SJCRH30 (cell line): ENCODE measurements around the gene ZBTB22. TPM values are rescaled to one million over a fixed set of nuclear protein-coding genes. Genes with fewer than 3 reads are reported as not detected.
"Not testable (repeated sequence)": the region's sequence is repeated elsewhere in the genome, so short reads cannot be mapped to it uniquely, and the experiment has no call there.

Source experiments
- DNase-seq, 2 experiments: peaks; one replicate each; pipeline ENCODE4 v3.0.0-alpha.2; 2015 to 2020
- H3K27ac ChIP-seq: fragments of 250-450 bp; sonication (Bioruptor Pico); 2 replicates; pipeline ENCODE4 v1.5.1; 2020; ENCODE audit warnings: mild to moderate bottlenecking, moderate library complexity
- H3K27me3 ChIP-seq: fragments of 250-450 bp; sonication (Bioruptor Pico); 2 replicates; pipeline ENCODE4 v1.5.1; 2020; ENCODE audit warnings: mild to moderate bottlenecking, moderate library complexity
- H3K36me3 ChIP-seq: fragments of 250-450 bp; sonication (Bioruptor Pico); 2 replicates; pipeline ENCODE4 v1.5.1; 2020; ENCODE audit warnings: mild to moderate bottlenecking, moderate library complexity
- H3K4me1 ChIP-seq: fragments of 250-450 bp; sonication (Bioruptor Pico); 2 replicates; pipeline ENCODE4 v1.5.1; 2020; ENCODE audit warnings: mild to moderate bottlenecking, moderate library complexity
- H3K4me3 ChIP-seq: fragments of 250-450 bp; sonication (Bioruptor Pico); 2 replicates; pipeline ENCODE4 v1.5.1; 2020; ENCODE audit warnings: mild to moderate bottlenecking, moderate library complexity
- H3K9me3 ChIP-seq: fragments of 250-450 bp; sonication (Bioruptor Pico); replicated peaks from 2 replicates; pipeline ENCODE4 v1.5.1; 2020; ENCODE audit warnings: mild to moderate bottlenecking, moderate library complexity
- total RNA-seq: library from RNA; depleted of rRNA; stranded (reverse); fragments of >200 nt; shearing (Covaris generic); gene quantifications from 2 replicates; pipeline ENCODE4 v1.2.3, GENCODE V29; 2014

The ZBTB22 gene
- total RNA-seq, 1 experiment from 2014 or later: 9.6 TPM

- Histone ChIP-seq H3K36me3 (no peaks in the 10 kb centered on the region), H3K4me1 (no peaks in the 10 kb centered on the region)
- no peak for DNase-seq
Observed at GRCh38 chr6:33343953-33344611, 26.5 kb upstream of the ZBTB22 start.

GRCh38 chr6:33343606-33343952 is 26.0 kb upstream of the ZBTB22 start:
- DNase-seq, H3K36me3 ChIP-seq, H3K27ac ChIP-seq, H3K4me3 ChIP-seq, H3K9me3 ChIP-seq, H3K4me1 ChIP-seq: not testable (repeated sequence)
- H3K27me3 ChIP-seq: peaks cover 12% of the 10 kb centered on the region; the same call in 1 of the 2 replicates

More at GRCh38 chr6:33343953-33344611, 26.5 kb upstream of the ZBTB22 start:
- Histone ChIP-seq H3K4me3 (no peak overlapping the region), H3K9me3 (no peaks in the 10 kb centered on the region), H3K27ac (no peak overlapping the region), H3K27me3 (peaks cover 12% of the 10 kb centered on the region; the same call in 1 of the 2 replicates)

GRCh38 chr6:33339193-33339592 is 21.6 kb upstream of the ZBTB22 start:
- peaks cover under 1% of the 10 kb centered on the region; the same call in 1 of the 2 replicates for H3K27me3 ChIP-seq
- H3K36me3 ChIP-seq: no peaks in the 10 kb centered on the region
- H3K4me3 ChIP-seq: no peak overlapping the region
- DNase-seq: no peak
- H3K27ac ChIP-seq: no peak overlapping the region
- H3K9me3 ChIP-seq: no peaks in the 10 kb centered on the region
- no peaks in the 10 kb centered on the region for H3K4me1 ChIP-seq

GRCh38 chr6:33336495-33336894 is 19.0 kb upstream of the ZBTB22 start:
- H3K27me3 ChIP-seq: no peaks in the 10 kb centered on the region
- DNase-seq: no peak
- no peak overlapping the region for H3K4me3 ChIP-seq
- H3K27ac ChIP-seq: no peak overlapping the region
- no peaks in the 10 kb centered on the region for H3K9me3 ChIP-seq
- H3K36me3 ChIP-seq: no peaks in the 10 kb centered on the region
- no peaks in the 10 kb centered on the region for H3K4me1 ChIP-seq

GRCh38 chr6:33335916-33336315 is 18.4 kb upstream of the ZBTB22 start:
- Histone ChIP-seq H3K4me1 (no peaks in the 10 kb centered on the region), H3K27me3 (no peaks in the 10 kb centered on the region), H3K27ac (no peak overlapping the region), H3K36me3 (no peaks in the 10 kb centered on the region), H3K9me3 (no peaks in the 10 kb centered on the region), H3K4me3 (no peak overlapping the region)
- DNase-seq: no peak

- Histone ChIP-seq H3K27ac (no peak overlapping the region), H3K9me3 (no peaks in the 10 kb centered on the region), H3K4me1 (no peaks in the 10 kb centered on the region), H3K4me3 (no peak overlapping the region), H3K36me3 (no peaks in the 10 kb centered on the region), H3K27me3 (no peaks in the 10 kb centered on the region)
- no peak for DNase-seq
Observed at GRCh38 chr6:33333666-33334065, 16.1 kb upstream of the ZBTB22 start.

GRCh38 chr6:33330736-33331135 is 13.2 kb upstream of the ZBTB22 start:
- no peaks in the 10 kb centered on the region for H3K27me3 ChIP-seq
- no peaks in the 10 kb centered on the region for H3K4me1 ChIP-seq

GRCh38 chr6:33329058-33329457 is 11.5 kb upstream of the ZBTB22 start:
- DNase-seq: peak; percentile 38 to 56
- H3K36me3 ChIP-seq: no peaks in the 10 kb centered on the region
- H3K4me3 ChIP-seq: no peak overlapping the region
- no peak overlapping the region for H3K27ac ChIP-seq
- H3K9me3 ChIP-seq: no peaks in the 10 kb centered on the region
- H3K27me3 ChIP-seq: no peaks in the 10 kb centered on the region
- H3K4me1 ChIP-seq: peaks cover 1% of the 10 kb centered on the region

More at GRCh38 chr6:33330736-33331135, 13.2 kb upstream of the ZBTB22 start:
- Histone ChIP-seq H3K4me3 (no peak overlapping the region), H3K9me3 (no peaks in the 10 kb centered on the region), H3K36me3 (no peaks in the 10 kb centered on the region), H3K27ac (no peak overlapping the region)
- no peak for DNase-seq

GRCh38 chr6:33324125-33324524 is 6.6 kb upstream of the ZBTB22 start:
- Histone ChIP-seq H3K27ac (no peak overlapping the region), H3K4me3 (peak overlapping the region; percentile 74), H3K4me1 (peaks cover 6% of the 10 kb centered on the region), H3K9me3 (no peaks in the 10 kb centered on the region), H3K36me3 (peaks cover 20% of the 10 kb centered on the region), H3K27me3 (no peaks in the 10 kb centered on the region)
- DNase-seq: no peak

GRCh38 chr6:33323623-33323948 is 6.0 kb upstream of the ZBTB22 start:
- no peaks in the 10 kb centered on the region for H3K27me3 ChIP-seq

GRCh38 chr6:33321227-33321626 is 3.7 kb upstream of the ZBTB22 start:
- Histone ChIP-seq H3K4me3 (no peak overlapping the region), H3K36me3 (peaks cover 27% of the 10 kb centered on the region), H3K27ac (no peak overlapping the region), H3K27me3 (no peaks in the 10 kb centered on the region), H3K4me1 (peaks cover 13% of the 10 kb centered on the region), H3K9me3 (no peaks in the 10 kb centered on the region)
- no peak for DNase-seq

More at GRCh38 chr6:33323623-33323948, 6.0 kb upstream of the ZBTB22 start:
- H3K9me3 ChIP-seq: no peaks in the 10 kb centered on the region
- H3K36me3 ChIP-seq: peaks cover 24% of the 10 kb centered on the region
- H3K4me3 ChIP-seq: peak overlapping the region; percentile 74
- no peak for DNase-seq
- H3K4me1 ChIP-seq: peaks cover 9% of the 10 kb centered on the region
- peak overlapping the region; percentile 76 for H3K27ac ChIP-seq

GRCh38 chr6:33320315-33321181 is 3.0 kb upstream of the ZBTB22 start:
- no peak overlapping the region for H3K27ac ChIP-seq
- H3K9me3 ChIP-seq: no peaks in the 10 kb centered on the region
- H3K4me1 ChIP-seq: peaks cover 13% of the 10 kb centered on the region
- no peak for DNase-seq
- no peaks in the 10 kb centered on the region for H3K27me3 ChIP-seq
- no peak overlapping the region for H3K4me3 ChIP-seq
- H3K36me3 ChIP-seq: peaks cover 27% of the 10 kb centered on the region

GRCh38 chr6:33319939-33320314 is 2.4 kb upstream of the ZBTB22 start:
- no peak for DNase-seq
- no peak overlapping the region for H3K27ac ChIP-seq
- H3K27me3 ChIP-seq: no peaks in the 10 kb centered on the region
- peaks cover 13% of the 10 kb centered on the region for H3K4me1 ChIP-seq
- no peaks in the 10 kb centered on the region for H3K9me3 ChIP-seq
- H3K4me3 ChIP-seq: no peak overlapping the region
- peaks cover 27% of the 10 kb centered on the region for H3K36me3 ChIP-seq

GRCh38 chr6:33318426-33319073 is 1.0 kb upstream of the ZBTB22 start:
- DNase-seq: no peak
- no peaks in the 10 kb centered on the region for H3K9me3 ChIP-seq
- H3K36me3 ChIP-seq: peaks cover 27% of the 10 kb centered on the region
- H3K4me1 ChIP-seq: peaks cover 7% of the 10 kb centered on the region
- no peaks in the 10 kb centered on the region for H3K27me3 ChIP-seq
- peak overlapping the region; percentile 72 for H3K4me3 ChIP-seq
- H3K27ac ChIP-seq: no peak overlapping the region

- H3K27ac ChIP-seq: no peak overlapping the region
- DNase-seq: no peak
- peaks cover 27% of the 10 kb centered on the region for H3K36me3 ChIP-seq
- H3K4me3 ChIP-seq: peak overlapping the region; percentile 51
- H3K4me1 ChIP-seq: peaks cover 7% of the 10 kb centered on the region
- H3K27me3 ChIP-seq: no peaks in the 10 kb centered on the region
- H3K9me3 ChIP-seq: no peaks in the 10 kb centered on the region
Observed at GRCh38 chr6:33317419-33317668, 200 bp downstream of the ZBTB22 start.
